ENCODE data around the gene IGF2BP3.
"Not testable (repeated sequence)": the region's sequence is repeated elsewhere in the genome, so short reads cannot be mapped to it uniquely, and the experiment has no call there.

IGF2BP3 gene

GRCh38 chr7:23404546-23405239 lies 65.6 kb downstream of the IGF2BP3 start:
- no peak overlapping the region for H3K27ac ChIP-seq
- TF ChIP-seq ZFX (IDR thresholded peaks at IDR 0.05; ENCODE audit: borderline replicate concordance) (no peak), CTCF (IDR thresholded peaks at IDR 0.05) (no peak)

GRCh38 chr7:23403970-23404369 lies 66.3 kb downstream of the IGF2BP3 start:
- H3K27ac ChIP-seq: no peak overlapping the region
- TF ChIP-seq ZFX (IDR thresholded peaks at IDR 0.05; ENCODE audit: borderline replicate concordance) (no peak), CTCF (IDR thresholded peaks at IDR 0.05) (no peak)

- not testable (repeated sequence) for H3K27ac ChIP-seq
Measured at GRCh38 chr7:23398090-23398489, 72.2 kb downstream of the IGF2BP3 start.

- TF ChIP-seq ZFX (IDR thresholded peaks at IDR 0.05; ENCODE audit: borderline replicate concordance): no peak
- TF ChIP-seq CTCF (IDR thresholded peaks at IDR 0.05): no peak
- H3K27ac ChIP-seq: no peak overlapping the region
Measured at GRCh38 chr7:23397241-23397640, 73.0 kb downstream of the IGF2BP3 start.

GRCh38 chr7:23396222-23397015 lies 73.9 kb downstream of the IGF2BP3 start:
- TF ChIP-seq CTCF (IDR thresholded peaks at IDR 0.05) (no peak), ZFX (IDR thresholded peaks at IDR 0.05; ENCODE audit: borderline replicate concordance) (no peak)
- no peak overlapping the region for H3K27ac ChIP-seq

GRCh38 chr7:23394488-23395171 lies 75.7 kb downstream of the IGF2BP3 start:
- TF ChIP-seq CTCF (IDR thresholded peaks at IDR 0.05) (no peak), ZFX (IDR thresholded peaks at IDR 0.05; ENCODE audit: borderline replicate concordance) (no peak)
- H3K27ac ChIP-seq: no peak overlapping the region

- TF ChIP-seq ZFX (IDR thresholded peaks at IDR 0.05; ENCODE audit: borderline replicate concordance): no peak
- no peak for TF ChIP-seq CTCF (IDR thresholded peaks at IDR 0.05)
Measured at GRCh38 chr7:23393636-23394035, 76.7 kb downstream of the IGF2BP3 start.

More at GRCh38 chr7:23393636-23394035, 76.7 kb downstream of the IGF2BP3 start:
- no peak overlapping the region for H3K27ac ChIP-seq

Data from 22Rv1 (cell line).